GM04503 (cell line): ENCODE measurements around the gene KRTAP10-2.
"Not testable (repeated sequence)": the region's sequence is repeated elsewhere in the genome, so short reads cannot be mapped to it uniquely, and the experiment has no call there.

Source experiments
- DNase-seq: peaks from one replicate; pipeline ENCODE4 v3.0.0-alpha.2; 2012; ENCODE audit warnings: low read depth

Gene KRTAP10-2, protein sequence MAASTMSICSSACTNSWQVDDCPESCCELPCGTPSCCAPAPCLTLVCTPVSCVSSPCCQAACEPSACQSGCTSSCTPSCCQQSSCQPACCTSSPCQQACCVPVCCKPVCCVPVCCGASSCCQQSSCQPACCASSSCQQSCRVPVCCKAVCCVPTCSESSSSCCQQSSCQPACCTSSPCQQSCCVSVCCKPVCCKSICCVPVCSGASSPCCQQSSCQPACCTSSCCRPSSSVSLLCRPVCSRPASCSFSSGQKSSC

GRCh38 chr21:44551340-44551961 is at the start of gene KRTAP10-2:
TSS of gene KRTAP10-2 (minus strand) at chr21:44551505. CDS start at chr21:44551458, 47 bp downstream.
- DNase-seq = no peak

- DNase-seq = not testable (repeated sequence)
These were observed 49.8 kb upstream of the KRTAP10-2 start for GRCh38 chr21:44601091-44601490.

GRCh38 chr21:44600118-44600978 is 49.0 kb upstream of the KRTAP10-2 start, which contains the start of gene KRTAP10-7:
TSS of gene KRTAP10-7 (plus strand) at chr21:44600597. CDS start at chr21:44600622, 25 bp downstream.
- DNase-seq = not testable (repeated sequence)

DNA sequence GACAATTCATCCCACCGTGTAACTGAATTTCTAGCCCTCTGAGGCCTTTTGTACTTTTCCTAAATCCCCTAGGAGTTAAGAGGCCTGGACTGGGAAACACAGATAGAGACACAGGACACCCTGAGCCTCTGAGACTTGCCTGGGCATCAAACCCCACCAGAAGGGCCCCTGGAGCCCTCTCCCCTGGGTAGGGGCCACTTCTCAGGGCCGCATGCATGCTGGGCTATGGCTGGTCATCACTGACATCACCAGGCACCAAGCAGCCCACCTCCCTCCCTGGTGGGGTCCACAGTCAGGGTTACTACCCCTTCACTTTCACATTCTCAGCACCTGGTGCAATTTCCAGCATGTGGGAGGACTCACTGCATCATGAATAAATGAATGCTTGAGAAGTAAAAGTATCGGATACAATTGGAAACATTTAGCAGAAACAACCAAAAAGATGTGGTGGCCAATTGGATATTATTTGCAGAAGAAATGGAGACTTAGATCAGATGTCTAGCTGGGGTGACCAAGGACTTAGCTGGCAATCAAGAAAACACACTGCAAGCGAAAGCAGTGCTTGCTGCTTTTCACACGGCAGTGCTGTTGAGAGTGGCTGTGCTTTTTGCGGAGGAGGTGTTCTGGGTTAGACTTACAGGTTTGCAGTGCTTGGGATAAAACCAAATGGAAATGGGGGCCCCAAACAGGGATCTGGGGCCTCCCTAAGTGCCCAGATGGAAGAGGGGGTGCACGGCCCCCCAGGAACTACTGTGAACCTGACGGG is 48.1 kb upstream of the KRTAP10-2 start:
- DNase-seq = no peak

DNA sequence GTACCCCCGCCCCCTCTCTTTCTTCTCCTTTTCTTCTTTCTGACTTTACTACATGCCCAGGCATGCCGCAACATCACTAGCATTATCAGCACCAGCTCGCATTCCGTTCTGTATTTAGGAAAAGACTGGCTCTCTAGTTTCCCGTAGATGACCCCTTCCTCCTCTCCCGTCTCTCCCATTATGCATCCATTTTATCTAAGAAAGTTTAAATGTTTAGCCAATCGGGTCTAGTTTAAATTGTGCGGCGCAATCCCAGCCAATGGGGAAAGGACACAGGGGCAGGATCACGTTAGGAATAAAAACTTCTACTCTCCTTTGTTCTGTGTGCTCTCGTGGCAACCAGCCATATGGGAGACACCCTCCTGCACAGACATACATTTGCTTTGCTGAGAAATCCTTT is 46.8 kb upstream of the KRTAP10-2 start:
- DNase-seq = no peak

DNA sequence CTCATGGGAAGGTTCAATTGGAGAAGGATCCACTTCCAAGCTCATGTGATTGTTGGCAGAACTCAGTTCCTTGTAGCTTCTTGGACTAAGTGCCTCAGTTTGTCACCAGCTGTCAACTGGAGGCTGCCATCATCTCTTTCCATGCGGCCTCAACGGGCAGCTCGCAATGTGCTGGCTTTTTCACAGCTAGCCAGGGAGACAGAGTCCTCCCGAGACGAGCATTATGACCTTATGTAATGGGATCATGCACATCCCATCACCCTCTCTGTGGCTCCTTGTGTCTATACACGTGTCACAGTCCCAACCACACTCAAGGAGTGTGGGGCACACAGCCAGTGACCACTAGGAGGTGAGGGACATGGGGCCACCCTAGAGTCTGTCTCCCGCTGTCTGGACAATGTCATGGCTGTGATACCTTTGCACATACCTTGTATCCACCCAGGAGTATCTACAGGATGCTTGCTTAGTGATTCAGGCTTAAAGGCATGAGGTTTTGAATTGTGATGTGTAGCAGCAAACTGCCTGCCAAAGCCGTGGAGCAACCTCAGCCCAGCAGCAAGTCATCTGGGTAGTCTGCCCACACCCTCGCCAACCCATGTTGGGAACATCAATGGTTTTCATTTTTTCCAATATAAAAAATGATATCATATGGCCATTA is 44.9 kb upstream of the KRTAP10-2 start:
- DNase-seq = no peak

- DNase-seq = no peak
These were observed 44.2 kb upstream of the KRTAP10-2 start for GRCh38 chr21:44595524-44595923.

GRCh38 chr21:44594406-44594916 is 43.2 kb upstream of the KRTAP10-2 start:
- DNase-seq = no peak

DNA sequence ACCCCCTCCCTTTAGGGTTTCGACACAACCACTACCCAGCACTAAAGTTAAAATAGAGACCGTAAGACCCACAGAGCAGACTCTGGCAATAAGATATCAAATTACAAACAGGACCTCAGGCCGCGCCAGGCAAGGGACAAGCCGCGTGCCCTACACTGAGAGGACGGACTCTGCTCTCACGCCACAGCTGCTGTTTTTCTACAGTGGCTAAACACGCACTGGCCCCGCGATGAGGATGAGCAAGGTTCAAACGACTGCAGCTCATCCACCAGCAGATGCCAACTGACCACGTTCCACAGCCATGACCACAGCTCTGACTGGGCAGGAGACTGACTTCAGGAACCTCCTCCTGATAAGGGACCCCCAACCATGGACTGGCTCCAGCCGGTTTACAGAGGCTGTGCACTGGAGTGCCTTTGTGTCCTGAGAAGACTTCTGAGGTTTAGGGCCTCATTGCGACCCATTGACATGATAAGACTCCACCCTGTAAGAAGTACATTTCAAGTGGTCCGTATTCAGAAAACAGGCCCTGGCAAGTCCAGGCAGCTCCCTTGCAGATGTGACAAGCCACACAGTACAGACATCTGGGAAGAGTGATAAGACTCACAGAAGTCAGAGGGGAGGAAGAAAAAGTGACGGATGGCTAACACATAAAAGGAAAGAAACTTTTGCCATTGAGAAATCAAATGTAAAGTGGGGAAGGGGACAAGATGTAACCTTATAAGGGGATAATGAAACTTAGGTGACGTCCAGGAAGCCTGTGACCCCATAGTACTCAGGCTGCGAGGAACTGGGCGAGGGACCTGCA is 42.5 kb upstream of the KRTAP10-2 start:
- DNase-seq = no peak

DNA sequence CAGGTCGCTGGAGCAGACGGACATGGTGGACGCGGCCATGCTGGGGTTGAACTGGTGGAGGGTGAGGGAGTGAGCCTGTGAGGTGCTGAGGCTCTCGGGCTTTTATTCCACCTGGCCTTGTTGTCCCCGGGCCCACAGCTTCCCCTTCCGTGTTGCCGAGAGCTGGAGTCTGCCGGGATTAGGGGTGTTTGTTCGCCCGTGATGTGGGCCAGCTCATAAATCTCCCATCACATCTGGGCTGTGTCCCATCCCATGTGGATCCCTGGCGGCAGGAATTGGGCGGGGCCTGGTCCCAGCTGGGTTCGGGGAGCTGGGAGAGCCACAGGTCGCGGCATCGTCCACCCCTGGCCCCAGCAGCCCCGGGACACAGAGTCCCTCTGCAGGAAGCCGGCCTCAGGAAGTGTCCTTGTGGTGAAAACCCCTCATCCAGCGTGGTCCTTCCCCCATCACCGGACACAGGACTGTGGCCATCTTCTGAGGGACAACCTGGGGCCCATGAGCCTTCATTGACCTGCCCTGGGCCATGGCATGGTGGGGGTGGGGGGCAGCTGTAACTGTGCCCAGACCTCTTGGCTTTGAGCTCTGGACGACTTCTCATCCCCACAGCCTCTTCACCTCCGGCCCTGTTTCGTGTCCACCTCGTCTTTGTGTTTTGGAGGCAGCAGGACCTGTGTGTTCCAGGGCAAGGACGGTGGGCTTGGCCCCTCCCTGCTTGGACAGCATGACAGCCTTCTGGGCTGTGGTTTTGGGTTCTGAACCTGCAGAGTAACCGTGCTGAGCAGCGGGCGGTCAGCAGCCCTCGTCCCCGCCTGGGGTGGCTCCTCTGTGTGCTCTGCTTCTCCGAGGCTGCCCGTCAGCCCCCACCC is 41.4 kb upstream of the KRTAP10-2 start, which contains the start of gene KRTAP10-6:
Gene KRTAP10-6, minus strand, starts transcription at position 60 of the 866 bp plus-strand sequence. Its CDS starts 21 bp downstream, at position 39.
- no peak for DNase-seq

DNA sequence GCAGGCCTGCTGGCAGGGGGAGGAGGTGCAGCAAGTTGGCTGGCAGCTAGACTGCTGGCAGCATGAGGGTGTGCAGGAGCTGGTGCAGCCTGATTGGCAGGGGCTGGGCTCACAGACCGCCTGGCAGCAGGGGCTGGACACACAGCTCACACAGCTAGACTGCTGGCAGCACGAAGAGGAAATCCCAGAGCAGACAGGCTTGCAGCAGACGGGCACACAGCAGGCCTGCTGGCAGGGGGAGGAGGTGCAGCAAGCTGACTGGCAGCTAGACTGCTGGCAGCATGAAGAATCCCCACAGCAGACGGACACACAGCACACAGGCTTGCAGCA is 40.5 kb upstream of the KRTAP10-2 start:
- DNase-seq = not testable (repeated sequence)

- DNase-seq = not testable (repeated sequence)
These were observed 39.8 kb upstream of the KRTAP10-2 start for GRCh38 chr21:44590897-44591800.

DNA sequence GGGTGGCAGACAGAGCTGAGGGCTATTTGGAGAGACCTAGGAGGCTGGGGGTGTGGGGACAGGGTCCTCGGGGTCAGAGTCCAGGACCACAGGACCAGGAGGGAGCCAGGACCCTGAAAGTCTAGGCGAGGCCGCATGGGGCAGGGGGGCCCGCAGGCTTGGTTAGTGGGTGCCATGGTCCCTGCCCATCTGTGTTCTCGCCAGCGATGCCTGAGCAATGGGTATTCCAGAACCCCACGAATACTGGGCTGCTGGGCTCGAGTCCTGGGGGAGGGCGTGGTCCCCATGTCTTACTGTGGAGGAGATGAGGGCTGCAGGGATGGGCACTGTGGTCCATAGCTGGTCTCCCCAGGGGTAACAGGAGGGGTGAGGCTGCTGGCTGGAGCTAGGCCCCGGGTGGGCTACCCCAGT is 39.0 kb upstream of the KRTAP10-2 start:
- DNase-seq = no peak

- DNase-seq = no peak
These were observed 38.4 kb upstream of the KRTAP10-2 start for GRCh38 chr21:44589586-44590305.

- DNase-seq = no peak
These were observed 37.8 kb upstream of the KRTAP10-2 start for GRCh38 chr21:44589094-44589493.

DNA sequence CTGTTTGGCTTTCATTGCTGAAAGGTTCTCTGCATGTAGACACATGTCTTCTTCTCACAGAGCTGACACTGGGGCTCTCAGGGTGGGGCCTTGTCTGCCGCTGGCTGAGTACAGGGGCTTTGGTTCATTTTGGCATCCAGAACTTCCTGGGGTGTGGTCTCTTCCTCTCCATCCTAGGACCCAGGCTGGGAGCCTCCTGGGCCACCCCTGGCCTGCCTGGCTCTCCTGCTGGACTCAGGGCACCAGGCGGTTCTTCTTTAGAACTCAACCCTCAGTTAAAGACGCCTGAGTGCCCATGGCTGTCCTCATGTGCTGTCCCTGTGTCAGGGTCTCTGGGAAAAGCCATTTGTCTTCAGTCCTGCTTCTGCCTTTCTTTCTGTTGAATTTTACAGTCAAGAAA is 34.6 kb upstream of the KRTAP10-2 start:
- no peak for DNase-seq

GRCh38 chr21:44583800-44584147 is 32.5 kb upstream of the KRTAP10-2 start:
- DNase-seq = no peak
